SU-DHL-6 (cell line): Measurements from ENCODE around the gene FTMT.

Experiments used
- EZH2phosphoT487 ChIP-seq: fragments of 200-600 bp; sonication (generic), shearing (Covaris generic); conservative IDR thresholded peaks from 2 replicates; pipeline ENCODE4 v1.6.1; 2018; ENCODE audit warnings: mild to moderate bottlenecking, antibody characterized with exemption, low read length, moderate library complexity, mixed read lengths
- TF ChIP-seq, protein P1 (sequence below): fragments of 200-600 bp; sonication (generic); IDR thresholded peaks from one replicate; pipeline ENCODE4 v1.5.1; 2017; ENCODE audit warnings: antibody characterized with exemption, mild to moderate bottlenecking, low read length, moderate library complexity; ENCODE audit not compliant: insufficient read depth, poor library complexity, severe bottlenecking

DNA sequence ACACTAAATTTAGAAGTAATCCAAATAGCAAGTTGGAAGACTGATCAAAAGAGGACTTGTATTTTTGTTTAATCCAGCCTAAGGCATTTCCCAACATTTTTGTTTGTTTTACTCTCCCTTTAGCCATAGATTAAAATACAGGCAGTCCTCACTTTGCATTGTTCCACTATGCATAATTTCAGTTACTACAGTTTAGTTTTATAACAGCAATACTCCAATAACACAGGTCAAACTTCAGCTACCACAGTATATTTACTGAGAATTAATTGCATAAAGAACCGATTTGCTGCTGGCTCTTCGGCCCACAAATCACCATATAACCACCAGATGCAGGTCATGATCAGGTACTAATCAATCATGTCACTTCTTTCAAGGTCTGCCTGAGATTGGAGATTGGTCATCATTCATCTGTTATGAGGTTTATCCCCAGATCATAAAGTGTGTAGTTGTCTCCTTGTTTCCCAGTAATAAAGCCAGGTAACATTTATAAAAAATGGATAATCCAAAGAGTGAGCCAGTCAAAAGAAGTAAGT, 12.1 kb downstream of the FTMT start:
- TF ChIP-seq, protein P1, sequence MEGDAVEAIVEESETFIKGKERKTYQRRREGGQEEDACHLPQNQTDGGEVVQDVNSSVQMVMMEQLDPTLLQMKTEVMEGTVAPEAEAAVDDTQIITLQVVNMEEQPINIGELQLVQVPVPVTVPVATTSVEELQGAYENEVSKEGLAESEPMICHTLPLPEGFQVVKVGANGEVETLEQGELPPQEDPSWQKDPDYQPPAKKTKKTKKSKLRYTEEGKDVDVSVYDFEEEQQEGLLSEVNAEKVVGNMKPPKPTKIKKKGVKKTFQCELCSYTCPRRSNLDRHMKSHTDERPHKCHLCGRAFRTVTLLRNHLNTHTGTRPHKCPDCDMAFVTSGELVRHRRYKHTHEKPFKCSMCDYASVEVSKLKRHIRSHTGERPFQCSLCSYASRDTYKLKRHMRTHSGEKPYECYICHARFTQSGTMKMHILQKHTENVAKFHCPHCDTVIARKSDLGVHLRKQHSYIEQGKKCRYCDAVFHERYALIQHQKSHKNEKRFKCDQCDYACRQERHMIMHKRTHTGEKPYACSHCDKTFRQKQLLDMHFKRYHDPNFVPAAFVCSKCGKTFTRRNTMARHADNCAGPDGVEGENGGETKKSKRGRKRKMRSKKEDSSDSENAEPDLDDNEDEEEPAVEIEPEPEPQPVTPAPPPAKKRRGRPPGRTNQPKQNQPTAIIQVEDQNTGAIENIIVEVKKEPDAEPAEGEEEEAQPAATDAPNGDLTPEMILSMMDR, result no peak
- no peak for TF ChIP-seq EZH2phosphoT487
